Breast epithelium (tissue), 3 donors: Measurements from ENCODE around the gene ATP5MC3.

Source experiments
- CTCF ChIP-seq, 3 donors: fragments of 450-650 bp; IDR thresholded peaks; one replicate each; pipeline ENCODE4 v1.5.1; 2016 to 2017; ENCODE audit warnings: antibody characterized with exemption in 3 of 3, mild to moderate bottlenecking in 3 of 3, moderate library complexity in 3 of 3
- POLR2A ChIP-seq: fragments of 450-650 bp; IDR thresholded peaks from one replicate; pipeline ENCODE4 v1.6.1; 2016; ENCODE audit warnings: antibody characterized with exemption, mild to moderate bottlenecking, moderate library complexity

- no peak for TF ChIP-seq POLR2A
- TF ChIP-seq CTCF (IDR thresholded peaks at IDR 0.05), result no peak
Observed at GRCh38 chr2:175188761-175189160, 7.3 kb upstream of the ATP5MC3 start.
